ENCODE measurements around the gene ELAVL4. TPM values are rescaled to one million over a fixed set of nuclear protein-coding genes. Genes with fewer than 3 reads are reported as not detected.

Gene ELAVL4
- total and polyA plus RNA-seq, 8 donors, result 0.60 to 10.3 (median 1.4) TPM

- DNase-seq, result no peak
- no peaks in the 10 kb centered on the region for H3K9me3 ChIP-seq
- no peak overlapping the region for H3K4me3 ChIP-seq
- H3K4me1 ChIP-seq, result no peaks in the 10 kb centered on the region
- peaks cover 0 to 3% (median 0%) of the 10 kb centered on the region in 4 donors for H3K27me3 ChIP-seq
- H3K36me3 ChIP-seq, result no peaks in the 10 kb centered on the region
- peak overlapping the region in 1 of 4 donors; percentile 19 for H3K27ac ChIP-seq
- no peak for ATAC-seq
- no peak for TF ChIP-seq CTCF (IDR thresholded peaks at IDR 0.05)
- no peak for FAIRE-seq
- intact Hi-C loops (cut with DNase I), result no loop called here
These were observed 10.9 kb upstream of the ELAVL4 start for GRCh38 chr1:50097791-50098190.

- FAIRE-seq (no peak), DNase-seq (no peak), ATAC-seq (peak in 2 of 4 donors; percentile 27 to 40)
- TF ChIP-seq CTCF (IDR thresholded peaks at IDR 0.05), result no peak
- WGBS, 2 donors, result 39 to 44% methylated on average over 2 of the region's 2 CpGs
- Histone ChIP-seq H3K4me3 (no peak overlapping the region), H3K27ac (no peak overlapping the region), H3K9me3 (no peaks in the 10 kb centered on the region), H3K4me1 (no peaks in the 10 kb centered on the region), H3K27me3 (peaks cover 0 to 3% (median 0%) of the 10 kb centered on the region in 4 donors), H3K36me3 (no peaks in the 10 kb centered on the region)
- intact Hi-C loops (cut with DNase I), result no loop called here
These were observed 10.1 kb upstream of the ELAVL4 start for GRCh38 chr1:50098591-50099021.

GRCh38 chr1:50099654-50100053 is 9.1 kb upstream of the ELAVL4 start:
- Histone ChIP-seq H3K9me3 (no peaks in the 10 kb centered on the region), H3K27me3 (peaks cover 0 to 3% (median 0%) of the 10 kb centered on the region in 4 donors), H3K36me3 (no peaks in the 10 kb centered on the region), H3K4me1 (no peaks in the 10 kb centered on the region), H3K4me3 (no peak overlapping the region), H3K27ac (no peak overlapping the region)
- FAIRE-seq (no peak), ATAC-seq (no peak), DNase-seq (no peak)
- intact Hi-C loops (cut with DNase I), result no loop called here
- TF ChIP-seq CTCF (IDR thresholded peaks at IDR 0.05), result no peak
- WGBS, 2 donors, result 54 to 80% methylated on average over 1 of the region's 1 CpG

GRCh38 chr1:50103615-50104081 is 5.1 kb upstream of the ELAVL4 start:
- H3K4me3 ChIP-seq, result no peak overlapping the region

More at GRCh38 chr1:50103615-50104081, 5.1 kb upstream of the ELAVL4 start:
- no peak for FAIRE-seq
- Histone ChIP-seq H3K27ac (no peak overlapping the region), H3K4me1 (no peaks in the 10 kb centered on the region), H3K36me3 (no peaks in the 10 kb centered on the region), H3K27me3 (peaks cover 0 to 3% (median 0%) of the 10 kb centered on the region in 4 donors), H3K9me3 (no peaks in the 10 kb centered on the region)
- WGBS, 2 donors, result 51 to 53% methylated on average over 7 of the region's 7 CpGs
- TF ChIP-seq CTCF (IDR thresholded peaks at IDR 0.05), result no peak
- DNase-seq, result no peak
- no peak for ATAC-seq
- intact Hi-C loops (cut with DNase I), result no loop called here
